Articular chondrocyte of knee joint (primary cell): ENCODE measurements around the gene ALKBH4. TPM values are rescaled to one million over a fixed set of nuclear protein-coding genes. Genes with fewer than 3 reads are reported as not detected.

Experiments used
- total RNA-seq: library from RNA; depleted of rRNA; stranded (reverse); fragments of >200 nt; gene quantifications from 2 replicates; pipeline ENCODE4 v1.2.3, GENCODE V29; 2012

ALKBH4 gene, protein sequence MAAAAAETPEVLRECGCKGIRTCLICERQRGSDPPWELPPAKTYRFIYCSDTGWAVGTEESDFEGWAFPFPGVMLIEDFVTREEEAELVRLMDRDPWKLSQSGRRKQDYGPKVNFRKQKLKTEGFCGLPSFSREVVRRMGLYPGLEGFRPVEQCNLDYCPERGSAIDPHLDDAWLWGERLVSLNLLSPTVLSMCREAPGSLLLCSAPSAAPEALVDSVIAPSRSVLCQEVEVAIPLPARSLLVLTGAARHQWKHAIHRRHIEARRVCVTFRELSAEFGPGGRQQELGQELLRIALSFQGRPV
- total RNA-seq, result 9.5 and 12.1 TPM in 2 replicates

DNA sequence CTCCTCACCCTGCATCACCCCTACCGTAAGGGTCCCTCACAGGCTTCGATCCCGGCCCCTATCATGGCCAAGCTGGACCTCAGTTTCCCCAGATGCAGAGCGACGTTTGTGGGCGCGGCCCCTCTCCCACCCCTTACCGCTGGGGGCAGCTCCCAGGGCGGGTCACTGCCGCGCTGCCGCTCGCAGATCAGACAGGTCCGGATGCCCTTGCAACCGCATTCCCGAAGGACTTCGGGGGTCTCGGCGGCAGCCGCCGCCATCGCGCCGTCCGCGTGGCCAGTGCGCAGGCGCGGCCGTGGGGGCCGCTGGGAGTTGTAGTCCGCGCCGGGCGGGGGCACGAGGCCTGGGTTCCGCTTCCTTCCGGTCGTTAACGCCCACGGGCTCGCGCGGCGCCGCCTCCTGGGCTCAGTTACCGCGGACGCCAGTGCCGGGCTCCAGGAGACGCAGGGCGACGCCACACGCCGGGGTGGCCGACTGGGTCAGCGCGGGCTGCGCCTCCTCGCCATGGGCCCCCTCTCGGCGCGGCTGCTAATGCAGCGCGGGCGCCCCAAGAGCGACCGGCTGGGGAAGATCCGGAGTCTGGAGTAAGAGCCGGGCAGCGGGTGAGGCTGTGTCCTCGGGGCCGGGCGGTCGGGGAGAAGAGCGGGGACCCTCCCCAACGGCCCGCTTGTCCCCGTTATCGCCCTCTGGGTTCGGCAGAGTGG, at the start of gene ALKBH4, which contains the start of gene LRWD1:
ALKBH4 (minus strand) TSS at position 287 of the 704 bp plus-strand sequence; CDS start at position 260, 27 bp downstream.
LRWD1 (plus strand) TSS at position 408 of the 704 bp plus-strand sequence; CDS start at position 505, 97 bp downstream.

DNA sequence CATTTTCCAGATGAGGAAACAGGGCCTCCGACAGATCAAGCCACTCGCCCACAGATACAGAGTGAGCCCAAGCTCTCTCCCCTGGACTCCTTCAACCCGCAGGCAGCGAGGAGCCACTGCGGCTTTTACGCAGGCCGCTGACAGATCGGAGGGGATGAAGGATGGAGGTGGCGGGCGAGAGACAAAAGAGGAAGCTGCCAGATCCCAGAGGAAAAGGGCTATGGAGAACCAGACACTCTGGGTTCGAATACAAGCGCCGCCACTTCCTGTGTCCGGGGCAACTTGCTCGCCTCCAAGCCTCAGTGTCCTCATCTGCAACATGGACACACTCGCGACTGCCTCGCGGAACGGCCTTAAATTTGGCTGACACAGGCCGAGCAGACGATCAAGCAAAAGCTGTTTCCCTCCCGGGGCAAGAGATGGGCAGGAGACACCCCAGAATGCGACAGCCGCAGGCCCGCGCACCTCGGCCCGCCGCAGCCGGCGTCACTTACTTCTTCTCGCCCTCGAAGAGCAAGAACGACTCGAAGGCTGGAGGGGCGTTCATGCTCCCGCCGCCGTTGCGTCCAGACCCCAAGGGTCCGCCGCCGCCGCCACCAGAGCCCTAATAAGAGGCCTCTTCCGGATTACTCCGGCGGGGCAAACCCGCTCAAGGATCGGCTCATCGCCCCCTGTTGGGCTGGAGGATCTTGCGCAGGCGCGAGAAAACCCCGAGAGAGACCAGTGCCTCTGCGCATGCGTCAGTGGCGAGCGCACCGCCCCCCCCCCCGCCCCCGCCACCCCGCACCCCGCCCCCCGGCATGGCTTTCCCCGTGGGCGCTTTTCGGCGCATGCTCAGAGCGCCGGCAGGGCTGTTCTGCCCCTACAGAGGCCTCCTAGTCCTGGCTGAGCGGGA, 13.9 kb upstream of the ALKBH4 start, which contains the start of gene POLR2J:
POLR2J (minus strand) TSS at position 609 of the 895 bp plus-strand sequence; CDS start at position 547, 62 bp downstream.

DNA sequence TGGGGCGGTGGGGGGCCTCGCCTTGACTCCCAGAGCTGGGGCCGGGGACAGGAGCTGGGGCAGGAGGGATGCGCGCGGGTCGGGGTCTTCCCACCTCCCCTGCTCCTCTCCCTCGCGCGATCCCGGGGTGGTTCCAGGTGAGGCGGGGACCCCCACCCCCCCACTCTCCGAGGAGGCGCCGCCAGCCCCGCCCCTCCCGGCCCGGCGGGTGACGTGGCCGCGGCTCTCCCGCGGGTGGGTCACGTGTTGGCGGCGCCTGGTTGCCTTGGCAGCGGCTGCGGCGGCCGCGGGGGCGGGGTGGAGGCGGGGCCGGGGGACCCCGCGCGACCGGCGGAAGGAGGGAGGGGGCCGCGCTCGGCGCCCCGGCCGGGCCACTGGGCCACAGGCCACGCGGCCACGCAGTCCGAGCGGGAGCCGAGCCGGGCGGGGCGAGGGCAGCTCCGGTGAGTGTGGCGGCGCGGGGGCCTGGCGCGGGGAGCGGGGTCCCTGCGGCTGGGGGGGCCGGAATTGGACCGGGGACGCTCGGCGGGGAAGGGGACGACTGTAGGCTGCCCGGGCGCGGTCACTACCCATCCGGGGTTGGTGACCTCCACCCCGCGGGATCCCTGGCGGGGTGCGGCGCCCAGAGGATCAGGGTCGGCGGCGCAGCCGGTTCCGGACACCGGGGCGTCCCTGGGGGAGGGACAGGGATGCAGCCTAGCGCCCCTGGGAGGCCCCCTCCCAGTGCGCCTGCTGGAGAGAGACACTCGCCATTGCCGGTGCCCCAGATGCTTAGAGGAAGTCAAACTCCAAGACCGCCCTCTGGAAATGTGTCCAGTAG, 31.2 kb downstream of the ALKBH4 start, which contains the start of gene ORAI2:
ORAI2 (plus strand) TSS at position 357 of the 820 bp plus-strand sequence. CDS start 5,382 bp downstream, outside the sequence.

Other genes with a start within 250 kb of the ALKBH4 start
- gene SH2B2, start 178.0 kb downstream of the ALKBH4 start, total RNA-seq, result 1.3 and 2.5 TPM in 2 replicates
- gene SPDYE6, start 108.4 kb downstream of the ALKBH4 start, total RNA-seq, result not detected in 2 replicates
- gene PRKRIP1, start 68.5 kb downstream of the ALKBH4 start, total RNA-seq, result 15.7 and 17.6 TPM in 2 replicates
- gene ORAI2, start 31.3 kb downstream of the ALKBH4 start, total RNA-seq, result 34.8 and 42.3 TPM in 2 replicates
- gene LRWD1, start 121 bp upstream of the ALKBH4 start, total RNA-seq, result 8.5 and 9.9 TPM in 2 replicates
- 20.5 and 35.3 TPM in 2 replicates for gene POLR2J, start 14.1 kb upstream of the ALKBH4 start, total RNA-seq
- 0.76 and 2.4 TPM in 2 replicates for gene RASA4B, start 52.9 kb upstream of the ALKBH4 start, total RNA-seq
- 0.54 and 1.3 TPM in 2 replicates for gene UPK3BL2, start 78.8 kb upstream of the ALKBH4 start, total RNA-seq
- 0.13 TPM in 1 of 2 replicates, not detected in the other for gene SPDYE2, start 86.4 kb upstream of the ALKBH4 start, total RNA-seq
- gene POLR2J3, start 107.7 kb upstream of the ALKBH4 start, total RNA-seq, result 46.7 and 58.3 TPM in 2 replicates
- gene RASA4, start 151.9 kb upstream of the ALKBH4 start, total RNA-seq, result 8.0 and 8.6 TPM in 2 replicates
- 1.3 and 2.9 TPM in 2 replicates for gene UPK3BL1, start 177.9 kb upstream of the ALKBH4 start, total RNA-seq
- gene SPDYE2B, start 185.5 kb upstream of the ALKBH4 start, total RNA-seq, result not detected in 2 replicates
- gene POLR2J2, start 206.8 kb upstream of the ALKBH4 start, total RNA-seq, result 5.0 and 7.5 TPM in 2 replicates